Measurements from ENCODE around the gene TMEM47.

The TMEM47 gene

GRCh38 chrX:34585561-34585960 is 71.5 kb downstream of the TMEM47 start:
- H3K4me3 ChIP-seq (ENCODE audit: low read depth, low read length): no peak overlapping the region
- peaks cover 22% of the 10 kb centered on the region; the same call in 1 of the 2 replicates for H3K4me1 ChIP-seq (ENCODE audit: control insufficient read depth, insufficient read depth, low read length)
- H3K27me3 ChIP-seq (ENCODE audit: control insufficient read depth, insufficient read depth, low read length): no peaks in the 10 kb centered on the region
- no peaks in the 10 kb centered on the region for H3K36me3 ChIP-seq (ENCODE audit: control insufficient read depth, insufficient read depth, low read length)
- H3K9me3 ChIP-seq (ENCODE audit: control insufficient read depth, insufficient read depth, low read length): no peaks in the 10 kb centered on the region
- H3K27ac ChIP-seq (ENCODE audit: low read depth, low read length): no peak overlapping the region
- no peak overlapping the region for H3K9ac ChIP-seq (ENCODE audit: low read depth, low read length)

- H3K4me3 ChIP-seq (ENCODE audit: low read depth, low read length): no peak overlapping the region
- H3K4me1 ChIP-seq (ENCODE audit: control insufficient read depth, insufficient read depth, low read length): peaks cover 22% of the 10 kb centered on the region; the same call in 1 of the 2 replicates
- H3K27me3 ChIP-seq (ENCODE audit: control insufficient read depth, insufficient read depth, low read length): no peaks in the 10 kb centered on the region
- no peak overlapping the region for H3K27ac ChIP-seq (ENCODE audit: low read depth, low read length)
- no peaks in the 10 kb centered on the region for H3K36me3 ChIP-seq (ENCODE audit: control insufficient read depth, insufficient read depth, low read length)
- H3K9ac ChIP-seq (ENCODE audit: low read depth, low read length): no peak overlapping the region
- H3K9me3 ChIP-seq (ENCODE audit: control insufficient read depth, insufficient read depth, low read length): no peaks in the 10 kb centered on the region
Observed at GRCh38 chrX:34584781-34585180, 72.3 kb downstream of the TMEM47 start.

GRCh38 chrX:34580069-34580468 is 77.0 kb downstream of the TMEM47 start:
- Histone ChIP-seq H3K27me3 (ENCODE audit: control insufficient read depth, insufficient read depth, low read length) (no peaks in the 10 kb centered on the region), H3K4me1 (ENCODE audit: control insufficient read depth, insufficient read depth, low read length) (peaks cover 37% of the 10 kb centered on the region), H3K36me3 (ENCODE audit: control insufficient read depth, insufficient read depth, low read length) (no peaks in the 10 kb centered on the region), H3K9me3 (ENCODE audit: control insufficient read depth, insufficient read depth, low read length) (no peaks in the 10 kb centered on the region), H3K9ac (ENCODE audit: low read depth, low read length) (no peak overlapping the region), H3K27ac (ENCODE audit: low read depth, low read length) (no peak overlapping the region), H3K4me3 (ENCODE audit: low read depth, low read length) (no peak overlapping the region)

- H3K9ac ChIP-seq (ENCODE audit: low read depth, low read length): no peak overlapping the region
- H3K27me3 ChIP-seq (ENCODE audit: control insufficient read depth, insufficient read depth, low read length): no peaks in the 10 kb centered on the region
- H3K27ac ChIP-seq (ENCODE audit: low read depth, low read length): no peak overlapping the region
- H3K4me1 ChIP-seq (ENCODE audit: control insufficient read depth, insufficient read depth, low read length): peaks cover 49% of the 10 kb centered on the region
- no peak overlapping the region for H3K4me3 ChIP-seq (ENCODE audit: low read depth, low read length)
- H3K9me3 ChIP-seq (ENCODE audit: control insufficient read depth, insufficient read depth, low read length): no peaks in the 10 kb centered on the region
- no peaks in the 10 kb centered on the region for H3K36me3 ChIP-seq (ENCODE audit: control insufficient read depth, insufficient read depth, low read length)
Observed at GRCh38 chrX:34578237-34578636, 78.8 kb downstream of the TMEM47 start.
